HG03432 (cell line): ENCODE results near the gene MPIG6B.

ENCODE experiments used
- ATAC-seq: cut with Tn5 transposase; IDR thresholded peaks from one replicate; pipeline ENCODE4 v1.9.1; 2021; ENCODE audit warnings: mild to moderate bottlenecking, moderate library complexity; ENCODE audit not compliant: unreplicated experiment

MPIG6B gene

DNA sequence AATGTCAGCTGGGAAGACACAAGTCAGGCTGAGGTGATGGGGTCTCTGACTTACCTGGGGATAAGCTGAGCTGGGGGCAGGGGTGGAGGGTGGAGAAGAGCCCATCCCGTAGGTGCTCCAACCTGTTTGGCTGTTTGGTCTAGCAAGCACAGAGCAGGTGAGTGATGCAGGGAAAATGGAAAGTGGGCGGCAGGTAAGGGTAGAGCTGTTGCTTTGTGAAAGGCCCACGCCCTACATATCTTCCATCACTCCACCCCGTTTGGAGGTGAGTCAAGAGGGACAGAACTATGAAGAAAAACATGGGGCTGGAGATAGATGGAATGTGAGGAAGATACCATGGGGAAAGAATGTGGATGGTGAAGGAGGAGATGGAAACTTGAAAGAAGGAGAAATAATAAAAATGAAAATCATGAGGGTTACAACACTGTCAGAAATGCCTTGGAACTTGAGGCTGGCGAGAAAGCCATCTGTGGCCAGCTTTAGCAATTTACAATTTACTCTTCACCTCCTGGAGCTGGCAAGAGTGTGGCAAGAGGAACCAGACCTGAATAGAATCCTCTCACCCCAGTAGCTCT is 2.9 kb upstream of the MPIG6B start:
- ATAC-seq = no peak

DNA sequence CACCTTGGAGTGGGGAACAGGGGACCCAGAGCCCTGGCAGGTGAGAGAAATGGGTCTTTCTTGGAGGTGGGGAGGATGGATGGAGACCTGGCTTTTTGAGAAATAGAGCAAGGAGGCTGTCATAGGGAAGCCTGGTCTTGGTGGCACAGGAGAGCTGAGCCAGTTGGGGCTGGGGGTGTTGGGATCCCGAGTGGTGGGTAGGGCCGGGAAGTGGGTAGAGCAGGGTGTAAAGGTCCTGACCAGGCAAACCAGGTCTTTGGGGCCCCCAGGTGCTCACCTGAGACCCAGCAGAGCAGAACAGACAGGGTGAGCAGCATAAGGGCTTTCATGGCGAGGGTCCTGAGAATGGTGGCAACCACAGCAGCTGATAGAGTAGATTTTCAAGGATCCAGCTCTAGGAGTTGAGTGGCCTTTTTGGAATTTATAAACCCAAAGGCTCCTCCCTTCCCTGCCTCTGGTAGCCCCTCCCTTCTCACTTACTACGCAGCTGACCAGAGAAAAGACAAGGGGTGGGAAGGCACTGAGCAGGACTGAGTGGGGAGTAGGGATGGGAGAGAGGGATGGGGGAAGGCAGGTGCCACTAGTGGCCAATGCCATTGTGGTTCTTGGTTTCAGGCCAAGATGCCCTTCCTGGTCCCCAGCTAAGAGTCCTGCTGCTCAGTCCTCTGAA is 1.7 kb upstream of the MPIG6B start, which contains the start of gene LY6G6C:
LY6G6C (minus strand) TSS at position 396 of the 670 bp plus-strand sequence; CDS start at position 329, 67 bp downstream.
- no peak for ATAC-seq

DNA sequence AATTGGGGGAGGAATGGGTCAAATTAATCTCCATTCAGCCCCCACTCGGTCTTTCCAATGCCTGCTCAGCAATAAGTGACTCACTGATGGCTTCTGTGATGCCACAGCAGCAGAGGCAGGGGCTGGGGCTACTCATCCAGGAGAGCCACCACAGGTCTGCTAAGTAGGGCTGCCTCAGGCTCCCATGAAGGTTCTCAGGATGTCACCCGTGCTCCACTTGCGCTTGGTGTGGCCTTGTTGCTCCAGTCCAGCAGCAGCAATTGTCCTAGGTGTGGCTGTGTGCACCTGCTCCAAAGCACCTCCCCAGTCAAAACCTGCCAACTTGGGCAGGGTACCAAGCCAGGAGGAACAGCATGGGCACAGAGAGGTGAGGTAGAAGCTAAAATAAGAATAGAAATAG is 1.0 kb upstream of the MPIG6B start:
- no peak for ATAC-seq

DNA sequence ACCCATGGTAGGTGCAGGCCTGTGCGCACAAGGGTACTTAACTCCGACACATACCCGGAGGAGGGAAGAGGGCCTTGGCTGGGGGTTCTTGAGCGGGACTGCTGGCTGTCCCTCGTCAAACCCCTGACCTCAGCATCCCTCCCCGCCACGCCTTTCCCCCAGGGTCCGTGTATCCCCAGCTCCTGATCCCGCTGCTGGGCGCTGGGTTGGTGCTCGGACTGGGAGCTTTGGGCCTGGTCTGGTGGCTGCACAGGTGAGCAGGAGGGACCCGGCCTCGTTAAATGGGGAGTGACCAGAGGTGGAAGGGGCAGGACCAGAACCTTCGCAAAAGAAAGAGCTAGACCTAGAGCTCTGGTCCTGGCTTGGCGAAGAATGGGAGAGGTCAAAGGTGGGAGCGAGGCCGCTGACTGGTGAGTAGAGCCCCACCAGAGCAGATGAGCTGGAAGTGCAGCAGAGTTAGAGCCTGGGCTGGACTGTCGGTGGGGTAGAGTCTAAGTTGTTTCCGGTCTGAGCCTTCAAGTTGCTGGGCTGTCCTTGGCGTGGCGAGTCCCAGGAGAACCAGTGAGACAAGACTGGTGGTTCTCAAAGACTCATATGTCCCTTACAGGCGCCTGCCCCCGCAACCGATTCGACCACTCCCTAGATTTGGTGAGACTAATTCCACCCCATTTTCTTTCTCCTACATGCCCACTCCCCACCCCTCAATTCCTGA is 963 bp downstream of the MPIG6B start:
- ATAC-seq = no peak

DNA sequence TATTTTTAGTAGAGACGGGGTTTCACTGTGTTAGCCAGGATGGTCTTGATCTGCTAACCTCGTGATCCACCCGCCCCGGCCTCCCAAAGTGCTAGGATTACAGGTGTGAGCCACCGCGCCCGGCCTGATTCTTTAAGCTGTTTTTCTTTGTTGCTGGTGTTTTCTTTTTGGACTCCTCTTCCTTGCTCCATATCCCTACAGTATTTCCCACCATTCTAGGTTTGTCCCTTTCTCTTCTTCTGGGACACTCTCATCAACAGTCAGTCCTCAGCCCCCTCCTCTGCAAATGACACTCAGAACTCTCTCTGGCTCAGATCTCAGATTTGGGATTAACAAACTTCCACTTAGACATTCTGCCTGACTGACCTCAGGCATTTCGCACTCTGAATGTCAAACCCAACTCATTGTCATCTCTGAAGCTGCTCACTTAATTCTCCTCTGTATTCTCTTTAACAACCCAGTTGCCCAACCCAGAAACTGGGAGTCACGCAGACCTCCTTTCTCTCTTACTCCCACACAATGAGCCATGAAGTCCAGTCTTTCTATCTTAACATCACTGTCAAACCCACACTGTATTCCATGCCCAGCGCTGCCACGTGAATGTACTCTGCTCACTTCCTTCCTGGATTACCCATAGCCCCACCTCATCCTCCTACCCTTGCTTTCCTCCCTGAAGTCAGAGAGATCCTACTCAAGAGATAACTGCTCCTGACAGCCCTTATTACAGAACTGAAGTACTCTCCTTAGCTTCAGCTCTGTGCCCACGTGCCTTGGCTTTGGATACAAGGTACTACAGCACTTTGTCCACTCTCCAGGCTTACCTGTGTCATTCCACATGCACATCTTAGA is 2.6 kb downstream of the MPIG6B start:
- no peak for ATAC-seq

DNA sequence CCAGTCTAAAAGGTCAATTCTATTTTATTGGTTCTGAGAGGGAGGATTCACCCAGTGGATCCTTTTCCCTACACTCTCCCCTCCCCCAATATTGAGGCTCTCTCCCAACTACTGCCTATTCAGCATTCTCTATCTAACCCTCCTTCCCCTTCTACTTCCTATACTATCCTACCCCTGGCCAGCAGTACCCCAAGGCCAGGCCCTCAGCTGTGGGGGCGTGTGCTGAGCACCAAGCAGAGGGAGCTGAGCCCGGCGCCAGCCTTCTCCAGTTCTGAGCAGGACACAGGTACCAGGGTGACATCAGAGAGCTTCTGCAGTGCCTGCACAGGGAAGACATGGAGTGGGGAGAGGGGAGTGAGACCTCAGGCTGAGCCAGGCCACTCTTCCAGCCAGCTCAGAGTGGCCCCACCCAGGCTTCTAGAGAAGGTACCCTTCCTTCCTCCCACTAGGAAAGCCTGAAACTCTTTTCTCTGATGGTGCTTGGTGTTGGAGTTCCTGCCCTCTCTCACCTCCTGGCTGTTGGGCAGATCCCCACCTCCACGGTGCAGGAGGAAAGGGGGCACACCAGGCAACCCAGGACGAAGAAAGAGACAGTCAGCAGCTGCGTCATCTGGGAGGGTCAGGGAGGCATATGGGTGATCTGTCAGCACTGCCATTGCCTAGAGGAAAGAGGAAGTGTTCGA is 4.0 kb downstream of the MPIG6B start:
- ATAC-seq = peak; percentile 47

DNA sequence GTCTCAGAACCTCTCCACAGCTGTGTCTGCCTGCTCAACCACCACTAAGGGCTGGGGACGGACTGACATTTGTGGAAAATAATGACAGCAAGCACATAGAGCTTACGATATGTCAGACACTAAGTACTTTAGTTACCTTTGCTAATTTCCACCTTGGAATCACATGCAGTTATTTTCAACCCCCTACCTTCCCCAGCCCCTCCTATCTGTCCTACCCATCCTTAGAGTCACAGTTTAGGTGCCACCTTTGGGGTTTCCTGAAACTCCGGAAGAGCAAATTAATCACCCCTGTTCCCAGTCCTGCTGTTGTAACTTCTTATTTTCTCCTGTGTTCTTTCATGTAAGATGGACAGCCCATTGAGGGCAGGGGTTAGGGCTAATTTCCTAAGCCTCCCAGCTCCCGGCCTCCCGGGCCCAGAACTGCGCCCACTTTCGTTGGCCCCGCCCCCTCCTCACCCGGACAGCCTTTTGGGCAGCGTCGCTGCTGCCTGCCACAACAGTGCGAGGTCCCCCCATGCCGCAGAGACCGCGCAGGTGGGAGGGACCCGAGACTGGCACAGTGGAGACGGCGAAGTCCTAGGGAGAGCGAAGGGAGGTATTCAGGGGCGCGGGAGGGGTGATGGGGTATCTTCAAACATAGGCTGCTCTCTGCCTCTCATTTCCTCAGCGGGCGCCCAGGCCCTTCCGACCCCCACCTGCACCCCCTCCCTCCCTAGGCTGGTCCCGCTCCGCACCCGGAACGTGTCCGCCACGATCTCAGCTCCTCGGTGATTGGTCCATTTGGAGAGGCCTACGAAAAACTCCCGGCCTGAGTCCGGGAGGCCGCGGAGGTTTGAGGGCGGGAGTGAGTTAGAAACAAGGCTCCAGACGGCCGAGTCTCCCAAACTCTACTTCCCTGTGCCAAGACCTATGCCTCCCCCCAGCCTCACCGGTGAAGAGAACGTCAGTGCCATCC is 4.8 kb downstream of the MPIG6B start:
- ATAC-seq = no peak

DNA sequence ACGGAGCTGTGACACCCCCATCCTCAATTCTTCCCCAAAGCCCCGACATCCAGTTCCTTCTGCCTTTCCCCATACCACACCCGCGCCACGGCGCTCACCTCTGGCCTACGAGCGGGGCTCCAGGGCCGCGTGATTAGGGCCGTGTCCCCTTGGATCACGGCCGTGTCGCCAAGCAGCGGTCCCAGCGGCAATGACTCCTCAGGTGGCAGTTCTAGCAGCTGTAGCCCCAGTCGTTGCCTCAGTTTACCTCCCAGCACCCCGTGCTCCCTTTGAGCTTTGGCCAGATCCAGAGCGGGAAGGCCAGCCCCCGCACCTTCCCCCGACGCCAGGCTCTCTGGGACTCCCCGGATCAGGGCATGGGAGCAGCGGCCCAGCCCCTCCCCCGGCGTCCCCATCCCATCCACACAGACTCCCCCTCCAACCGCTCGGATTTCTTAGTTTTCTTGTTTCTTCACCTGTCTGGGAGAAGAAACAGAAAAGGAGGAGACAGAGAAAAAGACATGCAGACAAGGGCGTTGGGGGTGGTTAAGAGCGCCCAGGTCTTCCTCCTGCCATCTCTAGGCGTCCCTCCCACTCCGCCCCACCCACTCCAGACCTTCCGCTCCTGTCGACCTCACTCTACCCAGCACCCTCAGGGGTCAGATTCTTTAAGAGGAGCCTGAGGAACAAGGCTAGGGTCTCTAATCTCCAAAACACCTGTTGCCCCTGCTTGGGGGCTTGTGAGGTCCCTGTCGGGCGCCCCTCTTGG is 5.8 kb downstream of the MPIG6B start, which contains the start of gene DDAH2:
DDAH2 (minus strand) TSS at position 533 of the 748 bp plus-strand sequence; CDS start at position 395, 138 bp downstream.
- ATAC-seq = peak; percentile 10

DNA sequence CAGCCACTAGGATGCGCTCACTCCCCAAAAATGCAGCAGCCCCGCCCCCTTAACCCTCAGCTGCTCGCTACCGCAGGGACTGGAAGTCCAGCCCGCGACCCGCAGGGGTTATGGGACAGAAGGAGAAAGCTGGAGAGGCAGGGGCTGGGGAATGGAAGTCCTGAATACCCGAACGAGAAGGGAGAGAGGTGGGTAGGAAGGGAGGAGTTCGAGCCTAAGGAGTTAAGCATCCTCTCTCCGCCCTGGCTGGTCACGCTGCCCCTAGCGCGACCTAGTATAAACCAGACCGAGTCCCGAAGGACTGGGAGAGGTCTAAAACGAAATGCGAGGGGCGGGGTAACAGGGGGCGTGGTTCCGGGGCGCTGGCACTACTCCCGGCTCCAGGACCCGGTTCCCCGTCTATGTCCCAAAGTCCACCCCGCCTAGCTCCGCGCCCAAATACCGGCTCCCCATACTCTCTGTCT is 6.4 kb downstream of the MPIG6B start:
- ATAC-seq = peak; percentile 49

DNA sequence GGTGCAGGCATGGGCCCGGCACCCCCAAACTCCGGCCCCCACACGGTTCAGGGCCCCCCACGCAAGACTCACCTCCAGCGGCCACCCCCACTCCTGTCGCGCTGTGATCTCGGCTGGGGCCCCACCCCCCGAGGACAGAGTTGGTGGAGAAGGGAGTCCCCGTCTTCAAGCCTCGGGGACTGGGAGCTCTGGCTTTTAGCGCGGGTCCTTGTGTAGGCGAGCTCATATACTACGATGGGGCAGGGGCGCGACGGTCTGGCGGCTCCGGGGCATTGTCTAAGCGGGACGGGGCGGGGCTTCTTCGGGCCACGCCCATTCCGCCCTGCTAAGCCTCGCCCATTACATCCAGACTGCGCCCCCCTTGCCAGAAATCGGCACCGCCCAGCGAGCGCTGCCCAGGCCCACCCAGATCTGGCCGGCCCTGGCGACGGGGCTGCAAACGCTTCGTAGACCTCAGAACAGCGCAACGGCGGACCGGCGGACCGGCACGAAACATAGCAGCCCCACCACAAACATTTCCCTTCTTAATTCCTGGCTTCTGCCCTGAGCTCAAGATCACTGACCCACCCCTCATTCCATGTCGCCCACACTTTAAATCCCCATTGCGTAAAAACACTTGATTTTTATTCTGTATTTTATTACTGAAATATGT is 6.9 kb downstream of the MPIG6B start:
- peak; percentile 38 for ATAC-seq

DNA sequence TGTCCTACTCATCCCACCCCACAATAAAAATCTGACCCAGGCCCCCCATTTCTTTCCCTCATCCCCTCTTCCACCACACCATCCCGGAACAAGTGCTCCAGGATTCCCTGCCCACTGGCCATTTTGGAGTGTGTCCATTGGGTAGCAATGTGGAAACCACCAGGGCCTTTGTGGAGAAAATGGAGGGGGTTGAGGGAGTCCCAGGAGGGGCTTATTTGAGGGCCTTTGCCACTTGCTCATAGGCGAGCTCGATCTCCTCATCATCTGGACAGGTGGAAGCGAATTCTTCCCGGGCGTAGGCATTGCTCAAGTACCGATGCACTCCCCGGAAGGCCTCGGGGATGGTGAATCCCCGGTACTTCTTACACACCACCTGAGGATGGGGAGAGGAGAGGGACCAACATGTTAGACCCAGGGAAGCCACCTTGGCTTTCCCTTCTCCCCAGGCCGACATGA is 7.5 kb downstream of the MPIG6B start:
- ATAC-seq = no peak

DNA sequence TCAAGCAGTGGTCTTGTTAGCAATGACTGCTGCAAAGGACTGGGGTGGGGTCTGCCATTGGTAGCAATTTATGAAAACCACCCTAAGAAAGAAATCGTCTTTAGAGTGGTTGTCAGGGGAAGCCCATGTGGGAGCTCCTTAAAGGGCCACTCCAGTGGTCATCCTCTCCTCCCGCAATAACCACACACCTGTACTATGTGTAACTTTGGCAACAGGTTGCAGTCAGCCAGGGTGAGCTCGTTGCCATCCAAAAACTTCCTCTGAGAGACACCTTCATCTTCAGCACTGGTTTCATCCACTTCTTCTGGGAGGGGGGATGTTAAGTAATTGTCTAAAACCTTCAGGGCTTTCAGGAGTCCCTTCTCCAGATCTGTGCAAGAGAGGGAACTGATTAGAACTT is 8.9 kb downstream of the MPIG6B start:
- no peak for ATAC-seq

DNA sequence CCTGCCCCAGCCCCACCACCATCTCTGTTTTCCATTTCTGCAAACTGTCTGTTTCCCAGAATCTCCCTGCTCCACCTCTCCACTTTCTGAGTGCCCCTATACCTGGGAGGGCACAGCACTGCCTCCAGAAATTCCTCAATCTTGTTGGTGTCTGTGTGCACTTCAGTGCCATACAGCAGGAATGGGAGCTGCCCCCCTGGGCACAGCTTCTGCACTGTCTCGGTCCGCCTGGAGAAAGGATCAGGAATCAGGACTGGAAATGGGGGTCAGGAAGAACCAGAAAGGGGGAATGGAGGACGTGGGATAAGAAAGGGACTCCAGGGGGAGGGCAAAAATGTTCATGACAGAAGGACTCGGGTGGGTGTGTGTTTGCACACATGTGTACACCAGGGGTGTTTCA is 10.6 kb downstream of the MPIG6B start:
- ATAC-seq = no peak

DNA sequence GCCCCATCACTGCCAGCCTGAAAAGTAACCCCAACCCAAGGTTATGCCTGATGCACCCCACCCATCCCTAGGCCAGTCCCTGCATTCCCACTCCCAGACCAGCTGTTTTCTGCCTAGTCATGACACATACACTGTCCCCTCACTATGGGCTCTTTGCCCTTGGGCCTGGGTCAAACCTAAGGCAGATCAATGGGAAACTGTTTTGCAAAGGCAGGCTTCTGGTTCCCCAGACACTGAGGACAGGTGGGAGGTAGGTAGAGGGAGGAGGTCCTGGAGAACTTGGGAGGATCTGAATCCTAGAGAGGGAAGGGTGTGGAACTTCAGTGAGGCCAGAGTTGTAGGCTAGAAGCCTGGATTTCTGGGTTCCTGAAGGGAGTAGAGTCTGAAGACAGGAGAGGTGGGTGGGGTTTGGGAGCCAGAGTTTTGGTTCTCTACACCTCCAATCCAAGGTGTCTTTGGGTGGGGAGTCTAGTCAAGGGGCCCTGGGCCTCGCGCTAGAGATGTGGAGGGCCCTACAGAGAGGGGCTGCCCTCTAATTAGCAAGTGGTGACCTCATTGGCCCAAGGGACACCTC is 11.2 kb downstream of the MPIG6B start:
- ATAC-seq = no peak

DNA sequence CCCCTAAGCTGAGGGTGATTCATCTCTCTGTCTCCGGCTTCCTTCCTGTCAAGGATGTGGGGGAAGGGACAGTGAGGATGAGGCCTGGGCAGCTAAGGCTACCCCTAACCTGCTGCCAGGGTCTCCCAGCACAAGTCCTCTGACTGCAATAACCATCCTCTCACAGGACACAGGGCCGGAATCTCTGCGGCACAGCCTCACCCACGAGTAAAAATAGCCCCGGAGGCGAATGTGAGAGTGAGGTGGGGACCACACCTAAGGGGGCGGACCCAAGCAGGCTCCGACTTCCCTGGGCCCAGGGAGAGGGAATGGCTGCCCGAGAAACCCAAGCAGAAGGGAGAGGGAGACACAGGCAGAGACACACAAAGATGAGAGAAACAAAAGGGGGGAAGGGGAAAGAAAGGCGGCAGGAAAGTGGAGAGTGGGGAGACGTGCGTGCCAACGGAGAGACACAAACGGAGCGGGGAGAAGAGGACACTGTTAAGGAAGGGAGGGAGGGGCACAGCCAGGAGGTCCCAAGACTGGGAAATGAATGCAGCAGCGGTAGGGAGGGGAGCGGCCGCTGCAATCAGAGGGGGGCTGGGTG is 11.7 kb downstream of the MPIG6B start:
- ATAC-seq = no peak

DNA sequence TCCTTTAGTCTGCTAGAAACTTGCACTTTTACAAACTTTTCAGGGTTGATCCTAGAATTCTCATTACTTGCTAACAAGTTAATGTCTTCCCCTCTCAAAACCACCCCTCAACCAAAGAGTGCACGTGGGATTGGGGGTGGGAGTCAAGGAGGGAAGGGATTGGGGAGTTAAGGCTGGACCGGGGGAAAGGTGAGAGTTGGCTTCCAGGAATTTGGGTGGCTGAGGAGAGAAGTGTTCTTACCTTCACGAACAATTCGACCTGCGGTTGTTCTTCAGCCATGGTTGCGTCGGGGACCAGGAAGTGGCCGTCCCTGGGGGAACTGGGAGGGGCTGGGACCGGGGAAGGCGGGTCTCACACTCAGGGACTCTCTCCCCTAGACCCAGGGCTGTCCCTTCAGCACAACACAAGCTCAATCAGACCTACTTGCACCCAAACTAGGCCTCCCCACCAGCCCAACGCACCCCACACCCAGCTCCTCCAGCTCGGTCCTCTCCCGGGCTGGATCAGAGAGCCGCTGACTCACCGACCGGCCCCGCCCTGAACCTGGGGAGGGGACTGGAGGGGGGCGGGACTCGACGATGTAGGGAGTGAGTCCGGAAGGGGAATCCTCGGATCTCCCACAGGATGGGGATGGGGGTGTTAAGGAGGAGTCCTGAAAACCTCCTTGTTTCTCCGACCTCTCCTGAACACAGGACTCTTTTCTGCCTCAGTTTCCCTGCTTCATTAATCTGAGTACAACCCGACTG is 13.0 kb downstream of the MPIG6B start, which contains the start of gene CLIC1:
CLIC1 (minus strand) TSS at position 510 of the 747 bp plus-strand sequence; CDS start at position 280, 230 bp downstream.
- ATAC-seq = peak; percentile 25
